GM19395 (cell line): ENCODE data around the gene ONECUT1.
"Not testable (repeated sequence)": the region's sequence is repeated elsewhere in the genome, so short reads cannot be mapped to it uniquely, and the experiment has no call there.

Experiments used
- ATAC-seq: cut with Tn5 transposase; IDR thresholded peaks from one replicate; pipeline ENCODE4 v1.9.1; 2021; ENCODE audit warnings: mild to moderate bottlenecking, moderate library complexity; ENCODE audit not compliant: unreplicated experiment

ONECUT1 gene

DNA sequence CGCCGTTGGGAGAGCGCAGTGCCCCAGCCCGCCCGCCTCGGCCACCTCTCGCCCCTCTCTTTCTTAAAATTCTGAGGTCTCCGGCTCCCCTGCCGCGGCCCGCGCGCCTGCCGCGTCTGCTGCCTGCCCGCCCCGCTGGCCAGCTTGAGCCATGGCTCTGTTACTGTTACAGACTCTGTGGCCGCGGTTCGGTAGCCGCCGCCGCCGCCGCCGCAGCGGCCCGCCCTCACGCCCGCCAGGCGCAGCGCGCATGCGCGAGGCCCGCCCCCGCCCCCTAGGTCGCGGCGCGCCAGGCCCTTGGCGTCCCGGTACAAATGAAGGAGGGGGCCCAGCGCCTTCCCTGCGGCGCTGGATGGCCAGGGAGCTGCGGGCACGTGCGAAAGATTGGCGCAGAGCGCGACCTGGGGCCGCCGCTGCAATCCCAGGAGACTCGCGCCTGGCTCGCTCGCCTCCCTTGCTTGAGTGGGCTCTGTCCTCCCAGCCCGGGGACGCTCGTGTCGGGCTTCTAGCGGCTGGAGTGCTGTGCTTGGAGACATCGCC is at the start of gene ONECUT1:
ONECUT1 (minus strand) TSS at position 168 of the 540 bp plus-strand sequence. CDS start 452 bp downstream, outside the sequence.
- peak; percentile 64 for ATAC-seq

DNA sequence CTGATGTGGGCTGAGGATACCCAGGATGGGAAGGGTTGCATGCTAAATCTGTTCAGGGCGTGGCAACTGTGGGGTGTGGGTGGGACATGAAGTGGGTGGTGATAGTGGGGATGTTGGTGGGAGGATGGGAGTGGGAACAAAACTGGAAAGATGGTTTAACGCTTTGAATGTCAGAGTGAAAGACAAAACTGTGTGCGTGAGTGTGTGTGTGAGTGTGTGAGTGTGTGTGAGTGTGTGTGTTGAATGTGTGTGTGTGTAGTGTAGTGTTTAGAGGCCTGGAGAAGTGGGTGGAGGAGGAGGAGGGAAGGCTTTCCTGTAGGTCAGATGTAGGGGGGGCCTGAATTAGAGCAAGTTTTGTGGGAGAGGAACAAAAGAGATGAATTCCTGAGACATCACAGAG is 44.2 kb upstream of the ONECUT1 start:
- no peak for ATAC-seq

DNA sequence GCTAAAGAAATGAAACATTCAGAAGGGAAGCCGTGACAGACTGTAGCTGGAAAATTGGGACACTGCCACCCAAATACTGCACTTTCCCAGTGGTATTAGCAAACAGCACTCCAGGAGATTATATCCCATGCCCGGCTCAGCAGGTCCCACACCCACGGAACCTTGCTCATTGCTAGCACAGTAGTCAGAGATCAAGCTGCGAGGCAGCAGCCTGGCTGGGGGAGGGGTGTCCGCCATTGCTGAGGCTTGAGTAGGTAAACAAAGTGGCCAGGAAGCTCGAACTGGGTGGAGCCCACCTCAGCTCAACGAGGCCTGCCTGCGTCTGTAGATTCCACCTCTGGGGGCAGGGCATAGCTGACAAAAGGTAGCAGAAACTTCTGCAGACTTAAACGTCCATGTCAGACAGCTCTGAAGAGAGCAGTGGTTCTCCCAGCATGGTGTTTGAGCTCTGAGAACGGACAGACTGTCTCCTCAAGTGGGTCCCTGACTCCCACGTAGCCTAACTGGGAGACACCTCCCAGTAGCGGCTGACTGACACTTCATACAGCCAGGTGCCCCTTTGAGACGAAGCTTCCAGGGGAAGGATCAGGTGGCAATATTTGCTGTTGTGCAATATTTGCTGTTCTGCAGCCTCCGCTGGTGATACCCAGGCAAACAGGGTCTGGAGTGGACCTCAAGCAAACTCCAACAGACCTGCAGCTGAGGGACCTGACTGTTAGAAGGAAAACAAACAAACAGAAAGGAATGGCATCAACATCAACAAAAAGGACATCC is 34.2 kb upstream of the ONECUT1 start:
- not testable (repeated sequence) for ATAC-seq

DNA sequence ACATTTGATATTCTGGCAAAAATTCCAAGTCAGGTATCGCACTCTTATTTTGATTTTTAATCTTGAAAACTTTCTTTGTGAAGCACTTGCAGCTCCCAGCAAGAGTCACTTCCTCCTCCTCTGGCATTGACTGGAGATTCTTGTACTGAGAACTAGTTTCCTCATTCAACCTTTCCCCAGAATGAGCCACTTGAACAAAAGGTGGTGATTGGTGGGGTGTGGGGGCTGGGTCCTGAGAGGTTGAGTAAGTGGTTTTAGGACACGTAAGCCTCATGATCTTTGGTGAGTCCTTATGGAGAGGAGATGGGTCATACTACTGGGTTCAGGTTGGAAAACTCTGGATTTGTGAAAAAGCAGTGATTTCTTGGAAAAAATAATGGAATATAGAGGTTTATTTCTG is 32.3 kb upstream of the ONECUT1 start:
- ATAC-seq: no peak

DNA sequence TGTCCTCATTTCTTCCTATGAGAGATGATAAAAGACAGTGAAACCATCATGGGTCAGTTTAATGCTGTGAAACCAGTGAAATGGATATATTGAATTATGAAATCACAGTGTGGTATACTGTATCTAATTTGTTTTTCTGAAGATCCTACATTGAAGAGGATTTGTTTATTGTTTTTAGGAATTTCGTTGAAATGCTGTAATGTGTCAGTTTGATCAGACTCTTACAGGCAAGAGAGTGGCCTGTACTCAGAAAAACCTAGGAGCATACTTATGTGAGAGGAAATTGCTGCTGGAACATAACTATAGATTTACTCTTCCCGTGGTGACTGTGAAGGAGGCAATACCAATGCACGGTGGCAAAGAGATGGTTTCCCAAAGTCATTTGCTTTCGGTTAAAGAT is 29.1 kb upstream of the ONECUT1 start:
- no peak for ATAC-seq

DNA sequence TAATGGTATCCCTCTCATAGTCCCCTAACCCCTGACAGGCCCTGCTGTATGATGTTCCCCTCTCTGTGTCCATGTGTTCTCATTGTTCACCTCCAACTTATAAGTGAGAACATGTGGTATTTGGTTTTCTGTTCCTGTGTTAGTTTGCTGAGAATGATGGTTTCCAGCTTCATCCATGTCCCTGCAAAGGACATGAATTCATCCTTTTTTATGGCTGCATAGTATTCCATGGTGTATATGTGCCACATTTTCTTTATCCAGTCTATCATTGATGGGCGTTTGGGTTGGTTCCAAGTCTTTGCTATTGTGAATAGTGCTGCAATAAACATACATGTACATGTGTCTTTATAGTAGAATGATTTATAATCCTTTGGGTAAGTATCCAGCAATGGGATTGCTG is 25.8 kb upstream of the ONECUT1 start:
- not testable (repeated sequence) for ATAC-seq

DNA sequence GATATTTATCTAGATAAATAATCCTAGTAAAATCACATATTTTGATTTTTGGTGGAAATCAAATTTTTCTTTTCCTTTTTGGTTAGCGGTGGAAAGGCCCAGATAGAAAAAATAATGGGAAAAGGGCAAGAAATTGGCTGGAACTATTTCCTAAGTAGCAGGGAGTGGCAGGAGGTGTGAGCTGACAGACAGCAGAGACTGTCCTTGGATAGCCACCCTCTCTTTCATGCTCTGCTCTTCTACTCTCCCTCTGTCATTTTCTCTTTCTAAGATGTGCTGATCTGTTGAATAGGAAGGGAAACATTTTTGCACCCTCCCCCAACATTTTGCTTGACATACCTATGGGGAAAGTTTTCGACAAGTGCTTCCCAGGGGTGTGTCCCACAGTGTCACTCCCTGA is 18.9 kb upstream of the ONECUT1 start:
- ATAC-seq: no peak

DNA sequence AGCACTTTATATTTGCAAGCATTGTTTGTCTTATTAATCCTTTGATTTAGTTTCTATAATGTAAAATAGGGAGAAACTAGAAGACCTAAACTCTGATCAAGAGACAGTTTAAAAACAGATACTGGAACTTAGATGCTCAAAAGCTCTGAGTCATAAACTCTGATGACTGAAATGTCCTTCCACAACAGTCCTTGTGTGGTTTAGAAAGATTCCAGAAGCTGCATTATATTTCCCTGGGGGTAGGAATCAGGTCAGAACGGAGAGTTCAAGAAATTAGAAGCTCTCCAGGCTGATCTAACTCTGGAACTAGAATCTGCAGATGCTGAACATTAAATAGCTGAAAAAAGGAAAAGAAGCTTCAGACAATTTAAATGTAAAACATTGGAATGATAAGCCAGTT is 18.3 kb upstream of the ONECUT1 start:
- no peak for ATAC-seq

DNA sequence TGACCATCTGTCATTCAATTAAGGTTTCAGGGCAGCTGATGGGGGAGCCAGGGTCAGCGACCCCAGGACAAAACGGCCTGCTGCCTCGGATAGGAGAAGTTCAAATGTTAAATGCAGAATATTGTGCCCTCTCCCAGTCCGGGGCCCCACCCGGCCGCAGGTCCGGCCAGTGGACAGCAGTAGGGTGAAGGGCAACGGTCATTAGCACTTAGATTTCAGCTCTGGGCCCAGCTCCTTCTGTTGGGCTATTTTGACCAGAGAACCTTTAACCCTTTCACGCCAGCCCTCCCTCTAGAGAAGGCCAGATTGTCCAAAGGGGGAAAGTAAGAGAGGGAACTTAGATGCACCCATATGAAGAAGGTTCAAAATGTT is 16.1 kb upstream of the ONECUT1 start:
- ATAC-seq: no peak

DNA sequence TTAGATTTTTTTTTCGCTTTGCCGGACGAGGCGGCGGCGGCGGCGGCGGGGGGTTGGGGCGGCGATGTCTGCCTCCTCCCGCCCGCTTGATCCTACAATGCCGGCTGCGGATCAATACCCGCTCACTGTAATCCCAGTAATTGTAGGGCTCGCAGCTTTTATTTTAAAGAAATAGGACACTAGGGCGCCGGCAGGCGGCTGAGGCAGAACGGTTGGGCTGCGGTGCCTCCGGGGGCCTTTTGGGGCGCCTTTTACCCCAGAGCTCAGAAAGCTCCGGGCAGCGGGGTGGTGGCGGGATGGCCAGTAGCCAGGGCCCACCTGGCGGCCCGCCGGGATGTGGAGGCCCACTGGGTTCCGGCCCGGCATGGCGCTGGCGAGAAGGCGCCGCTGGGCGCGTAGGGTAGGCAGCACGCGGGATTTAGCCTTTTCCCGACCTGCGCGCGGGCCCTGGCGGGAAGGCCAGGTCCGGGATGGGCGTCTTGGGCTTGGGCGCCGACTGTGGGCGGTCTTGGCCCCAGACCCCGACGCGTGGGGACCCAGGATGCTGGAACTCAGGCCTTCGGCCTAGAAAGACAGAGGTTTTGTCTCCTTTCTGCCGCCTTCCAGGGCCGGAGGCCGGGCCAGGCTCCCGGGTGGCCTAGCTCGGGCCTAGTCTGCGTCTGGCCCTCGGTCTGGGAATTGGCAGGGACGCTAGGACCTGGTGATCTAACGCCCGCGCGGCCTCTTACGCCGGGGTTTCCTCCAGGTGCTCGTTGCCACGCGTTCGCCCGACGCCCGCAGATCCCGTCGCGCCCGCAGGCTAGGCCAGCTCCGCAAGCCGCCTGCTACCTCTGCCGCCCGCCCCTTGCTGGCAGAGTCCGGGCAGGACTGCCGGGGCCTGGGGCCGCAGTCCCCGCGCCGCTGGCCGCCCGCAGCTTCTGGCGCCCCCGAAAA is 15.5 kb upstream of the ONECUT1 start:
- ATAC-seq: no peak

DNA sequence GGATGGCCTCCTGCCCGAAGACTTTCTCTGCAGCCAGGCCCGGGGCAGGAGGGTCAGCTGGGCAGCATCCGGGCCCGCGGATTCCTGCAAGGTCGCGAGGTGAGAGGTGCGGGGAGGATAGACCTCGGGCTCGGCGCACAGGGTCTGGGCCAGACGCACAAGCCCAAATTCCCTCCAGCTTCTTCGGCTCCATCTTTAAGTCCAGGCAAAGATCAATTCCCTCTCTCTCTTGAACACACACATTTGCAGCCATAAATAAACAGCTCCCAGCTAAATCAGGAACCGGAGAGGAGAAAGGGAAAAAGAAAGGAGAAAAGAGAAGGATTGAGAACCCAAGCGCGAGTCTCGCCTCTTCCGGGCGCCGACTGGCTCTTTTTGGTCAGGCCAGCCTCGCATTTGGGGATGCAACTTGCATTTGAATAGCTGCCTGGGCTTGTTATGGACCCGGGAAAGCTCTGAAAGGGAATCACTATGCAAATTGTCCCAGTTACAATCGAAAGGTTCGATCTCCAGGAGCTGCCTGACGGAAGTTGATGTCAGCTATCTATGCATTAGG is 14.5 kb upstream of the ONECUT1 start:
- no peak for ATAC-seq

DNA sequence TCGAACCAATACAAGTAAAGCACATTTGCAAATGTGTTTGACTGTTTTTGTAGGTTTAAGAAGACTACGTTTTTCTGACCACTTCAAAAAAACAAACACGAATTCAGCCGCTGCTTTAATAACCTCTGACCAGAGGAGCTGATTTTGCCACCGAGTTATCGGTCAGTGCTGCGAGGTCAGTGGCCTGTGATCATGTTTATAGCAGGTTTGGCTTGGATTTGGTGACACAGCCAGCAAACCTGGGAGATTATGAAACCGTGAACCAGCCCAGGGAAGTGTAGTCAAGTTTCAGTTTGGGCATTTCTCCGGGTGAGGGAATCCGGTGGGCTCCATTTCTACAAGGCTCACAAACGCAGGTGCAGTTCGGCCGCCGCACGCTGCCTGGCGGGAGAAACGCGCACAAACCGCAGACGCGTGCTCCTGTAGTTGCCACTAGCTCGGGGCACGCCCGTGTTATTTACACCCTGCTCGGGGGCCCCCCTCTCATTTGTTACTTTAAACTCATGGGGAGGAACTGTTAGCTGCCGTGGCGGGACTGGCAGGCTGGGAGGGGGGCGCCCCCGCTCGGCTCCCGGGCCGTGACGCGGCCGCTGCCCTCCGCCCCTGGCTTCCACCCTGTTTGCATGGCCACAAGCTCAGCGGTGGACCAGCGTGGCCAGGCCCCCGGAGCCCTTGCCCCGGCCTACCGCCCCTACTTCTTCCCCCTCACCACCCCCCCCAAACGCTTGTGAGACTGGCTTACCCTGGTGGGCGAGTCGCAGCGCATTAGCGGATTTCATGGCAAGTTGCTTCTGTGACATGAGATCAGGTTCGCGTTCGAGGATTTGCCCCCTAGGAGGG is 13.6 kb upstream of the ONECUT1 start:
- ATAC-seq: no peak

DNA sequence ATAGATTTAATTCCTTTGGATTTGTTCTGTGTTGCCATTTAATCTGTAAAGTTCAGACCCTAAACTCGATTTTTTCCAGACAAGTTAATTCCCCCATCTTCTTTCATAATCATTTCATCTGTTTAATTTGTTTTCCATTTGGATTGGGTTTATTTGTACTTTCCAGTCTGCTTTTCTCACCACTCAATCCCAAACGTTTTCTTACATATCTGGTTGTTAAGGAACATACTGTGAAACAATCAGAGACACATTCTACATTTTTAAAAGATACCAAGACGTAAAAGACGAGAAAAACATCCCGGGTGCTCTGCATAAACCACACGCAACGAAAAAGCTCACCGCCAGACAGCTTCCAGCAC is 13.0 kb upstream of the ONECUT1 start:
- no peak for ATAC-seq

DNA sequence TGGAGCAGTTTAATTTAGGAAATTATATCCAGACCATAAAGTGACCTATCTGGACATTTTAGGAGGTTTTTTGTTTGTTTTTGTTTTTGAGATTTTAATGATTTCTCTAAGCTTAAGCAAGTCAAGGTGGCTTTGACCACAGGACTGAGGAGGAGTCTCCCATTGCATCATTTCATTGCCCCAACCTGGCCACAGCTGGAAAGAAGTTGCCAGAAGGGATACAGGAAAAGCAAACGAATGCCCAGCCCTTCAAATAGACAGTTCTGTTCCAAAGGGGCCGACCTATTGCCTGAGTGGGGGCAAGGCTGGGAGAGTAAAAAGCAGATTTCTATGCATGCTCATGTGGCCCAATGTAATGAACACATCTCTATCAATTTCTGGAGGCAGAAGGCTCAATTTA is 12.0 kb upstream of the ONECUT1 start:
- no peak for ATAC-seq

DNA sequence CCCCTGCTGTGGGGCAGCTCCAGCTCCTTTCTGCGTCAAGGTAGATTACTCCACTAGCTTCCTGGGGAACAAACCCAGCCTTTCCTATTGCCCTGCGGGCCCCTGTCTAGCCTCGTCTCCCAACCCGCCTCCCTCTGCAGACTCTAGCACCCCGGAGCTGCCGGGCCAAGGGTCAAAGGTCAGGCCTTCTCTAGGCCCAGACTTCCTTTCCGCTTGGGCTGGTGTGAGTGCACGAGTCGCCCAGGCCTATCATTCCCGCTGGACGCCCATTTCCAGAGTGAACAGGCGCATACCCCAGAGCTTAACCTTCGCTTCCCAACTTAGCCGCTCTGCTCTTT is 11.6 kb upstream of the ONECUT1 start:
- no peak for ATAC-seq

DNA sequence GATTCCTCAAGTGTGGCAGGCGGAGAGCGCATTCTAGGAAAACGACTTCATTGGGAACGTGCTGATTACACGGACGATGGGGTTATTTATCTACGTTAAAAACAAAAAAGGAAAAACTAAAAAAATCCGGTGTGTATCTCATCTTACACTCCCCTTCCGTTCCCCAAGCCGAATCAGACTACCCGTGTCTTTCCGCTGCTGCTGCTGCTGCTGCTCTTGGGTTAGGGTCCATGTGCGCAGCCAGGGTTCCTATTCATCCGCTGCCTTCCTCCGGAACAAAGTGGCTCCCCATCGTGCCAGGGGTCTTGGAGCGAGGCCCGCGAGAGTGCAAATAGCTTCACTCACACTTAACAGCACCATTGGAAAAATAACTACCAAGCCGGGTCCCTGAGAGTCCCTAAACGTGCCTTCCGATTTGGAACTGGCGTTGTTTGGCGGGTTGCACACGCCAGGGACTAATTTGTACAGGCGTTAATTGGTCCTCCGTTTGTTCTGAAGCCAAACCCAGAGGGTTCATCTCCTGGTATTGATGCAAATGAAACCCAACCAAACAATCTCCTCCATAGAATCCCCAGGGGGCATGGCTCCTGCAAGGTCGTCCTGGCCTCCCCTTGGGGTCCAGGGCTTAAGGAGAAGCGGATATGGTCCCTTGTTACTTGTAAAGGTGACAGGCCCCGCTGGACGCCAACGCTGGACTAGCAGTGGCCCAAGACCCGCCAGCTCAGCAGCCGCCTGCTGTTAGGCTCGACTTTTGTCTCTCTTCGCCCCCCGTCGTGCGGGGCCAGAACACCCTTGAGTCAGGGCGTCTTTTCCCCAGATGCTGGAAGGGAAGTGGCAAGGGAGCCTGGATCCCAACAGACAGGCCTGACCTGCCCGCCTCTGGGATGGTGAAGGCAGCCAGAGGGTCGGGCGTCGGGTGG is 11.0 kb upstream of the ONECUT1 start:
- no peak for ATAC-seq

DNA sequence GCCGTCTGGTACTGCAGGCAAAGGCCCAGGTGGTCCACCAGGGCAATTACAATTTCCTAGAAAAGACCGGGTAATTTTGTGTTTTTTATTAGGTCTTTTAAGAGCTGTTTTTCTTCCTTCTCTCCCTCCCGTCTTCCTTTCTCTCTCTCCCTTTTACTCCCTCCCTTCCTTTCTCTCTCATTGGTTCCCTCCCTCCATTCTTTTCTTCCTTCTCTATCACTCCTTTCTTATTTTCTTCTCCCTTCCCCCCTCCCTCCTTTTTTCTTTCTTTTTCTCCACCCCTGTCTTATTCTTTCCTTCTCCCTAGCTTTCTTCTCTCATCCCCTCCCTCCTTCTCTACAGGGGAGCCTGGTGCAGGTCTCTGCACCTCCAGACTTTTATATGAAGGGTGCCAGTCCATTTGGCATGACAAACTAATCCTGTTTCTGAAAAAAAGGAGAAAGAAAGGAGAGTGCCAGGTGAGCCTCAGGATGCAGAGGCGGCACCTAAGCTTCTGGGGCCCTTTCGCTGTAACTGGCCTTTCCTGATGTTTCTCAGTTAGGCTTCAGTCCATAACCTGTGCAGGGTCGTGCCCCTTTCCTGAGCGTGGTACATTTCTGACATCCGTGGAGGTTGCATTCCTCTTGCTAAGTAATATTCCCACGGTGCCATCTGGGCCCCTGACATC is 9.1 kb upstream of the ONECUT1 start:
- no peak for ATAC-seq

DNA sequence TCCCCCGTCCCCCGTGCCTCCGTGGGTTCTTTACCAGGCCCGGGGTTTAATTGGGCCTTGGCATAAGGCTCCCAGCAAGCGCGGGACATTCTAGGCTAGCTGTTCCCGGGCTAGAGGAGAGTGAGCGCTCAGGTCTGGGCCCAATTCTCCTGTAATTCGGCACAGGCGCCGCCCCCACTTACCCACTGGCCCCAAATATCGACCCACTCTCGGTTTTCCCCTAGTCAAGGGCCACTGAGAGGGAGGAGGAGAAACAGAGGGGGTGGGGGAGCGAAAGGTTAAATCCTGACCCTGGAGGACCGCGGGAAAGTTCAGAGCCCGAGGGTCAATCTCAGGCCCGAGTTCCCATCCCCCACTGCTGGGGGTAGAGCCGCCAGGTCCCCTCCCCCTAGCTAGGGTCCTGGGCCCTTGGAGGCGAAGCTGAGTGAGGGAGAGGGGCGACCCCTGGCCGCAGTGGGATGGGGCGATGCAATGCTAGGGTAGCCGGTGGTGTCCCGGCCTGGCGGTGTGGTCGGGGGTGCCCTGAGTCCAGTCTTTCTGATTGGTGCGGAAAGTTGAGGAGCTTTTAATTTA is 8.5 kb upstream of the ONECUT1 start:
- ATAC-seq: no peak
